ENCODE data around the gene PDE6C.
"Not testable (repeated sequence)": the region's sequence is repeated elsewhere in the genome, so short reads cannot be mapped to it uniquely, and the experiment has no call there.

The PDE6C gene

DNA sequence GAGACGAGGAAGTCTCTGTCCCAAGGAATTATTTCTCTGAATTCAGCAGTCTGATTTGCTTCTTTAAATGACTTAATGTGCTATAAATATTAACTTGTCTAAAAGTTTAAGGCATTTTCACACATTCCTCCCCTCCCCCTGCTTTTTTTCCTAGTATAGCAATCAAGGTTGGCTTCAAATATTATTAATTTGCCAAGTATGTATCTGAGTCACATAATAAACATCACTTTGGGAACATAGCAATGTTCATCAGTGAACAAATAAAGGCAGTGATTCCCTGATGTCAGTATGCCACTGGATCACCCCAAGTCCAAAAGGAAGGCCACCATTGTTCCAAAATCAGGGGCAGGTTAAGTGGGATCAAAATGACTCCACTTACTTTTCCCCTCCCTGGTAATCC is 40.5 kb downstream of the PDE6C start:
- no peak for DNase-seq

DNA sequence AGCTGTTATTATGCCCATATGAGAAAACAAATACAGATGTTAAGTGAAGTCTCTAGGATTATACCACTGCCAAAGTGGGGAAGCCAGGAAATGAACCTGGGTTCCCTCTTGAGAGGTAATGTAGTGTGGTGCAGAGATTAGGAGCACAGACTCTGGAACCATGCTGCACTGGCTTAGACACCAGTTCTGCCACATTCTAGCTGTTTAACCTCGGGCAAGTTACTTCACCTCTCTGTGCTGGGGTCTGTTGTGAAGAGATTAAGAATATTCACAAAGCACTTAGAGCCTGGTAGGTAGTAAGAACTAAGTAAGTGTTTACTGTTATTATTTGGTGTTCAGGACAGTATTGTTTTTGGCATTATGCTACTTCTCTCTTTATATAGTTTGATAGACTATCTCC is 41.9 kb downstream of the PDE6C start:
- no peak for DNase-seq

DNA sequence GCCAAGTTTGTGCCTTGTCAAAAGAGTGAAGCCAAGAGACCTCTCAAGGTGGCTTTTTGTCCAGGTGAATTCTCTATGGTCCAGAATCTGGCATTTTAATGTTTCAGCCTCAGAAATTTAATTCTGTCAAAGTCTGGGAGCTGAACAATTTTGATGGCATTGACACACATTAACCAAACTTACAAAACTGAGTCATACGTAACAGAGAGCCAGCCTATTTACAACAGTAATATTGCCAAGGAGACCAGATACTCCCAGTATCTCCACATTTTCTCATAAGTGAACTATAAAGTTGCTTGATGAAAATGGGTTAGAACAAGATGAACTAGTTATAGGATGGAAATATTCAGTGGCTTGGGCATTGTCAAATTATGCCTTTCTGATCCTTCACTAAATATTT is 43.8 kb downstream of the PDE6C start:
- no peak for DNase-seq

DNA sequence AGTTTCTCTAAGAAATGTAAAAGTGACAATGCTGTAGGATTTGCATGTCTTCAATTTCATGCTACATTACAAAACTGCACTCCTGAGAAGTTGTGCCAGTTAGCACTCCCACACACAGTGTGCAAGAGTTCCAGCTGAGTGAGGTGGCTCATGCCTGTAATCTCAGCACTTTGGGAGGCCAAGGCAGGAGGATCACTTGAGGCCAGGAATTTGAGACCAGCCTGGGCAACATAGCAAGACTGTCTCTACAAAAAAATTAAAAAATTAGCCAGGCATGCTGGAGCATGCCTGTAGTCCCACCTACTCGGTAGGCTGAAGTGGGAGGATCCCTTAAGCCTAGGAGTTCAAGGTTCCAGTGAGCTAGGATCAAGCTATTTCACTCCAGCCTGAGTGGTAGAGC is 45.4 kb downstream of the PDE6C start:
- no peak for DNase-seq

DNA sequence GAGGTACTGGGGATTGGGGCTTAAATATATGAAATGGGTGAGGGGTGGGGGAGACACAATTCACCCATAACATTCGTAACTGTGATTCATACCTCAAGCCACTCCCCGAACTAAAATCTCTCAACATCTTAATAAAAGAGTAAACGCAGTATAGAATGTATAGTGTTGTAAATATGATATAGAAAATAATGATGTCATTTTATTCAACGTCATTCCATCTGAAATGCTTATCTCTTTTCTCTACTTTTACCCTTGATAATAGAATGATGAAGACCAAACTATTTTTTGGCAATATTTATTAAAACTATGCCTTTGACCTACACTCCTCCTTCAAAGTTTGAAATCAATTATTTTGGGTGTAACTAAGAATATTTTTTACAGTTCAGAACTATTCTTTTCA is 53.7 kb downstream of the PDE6C start:
- no peak for DNase-seq

DNA sequence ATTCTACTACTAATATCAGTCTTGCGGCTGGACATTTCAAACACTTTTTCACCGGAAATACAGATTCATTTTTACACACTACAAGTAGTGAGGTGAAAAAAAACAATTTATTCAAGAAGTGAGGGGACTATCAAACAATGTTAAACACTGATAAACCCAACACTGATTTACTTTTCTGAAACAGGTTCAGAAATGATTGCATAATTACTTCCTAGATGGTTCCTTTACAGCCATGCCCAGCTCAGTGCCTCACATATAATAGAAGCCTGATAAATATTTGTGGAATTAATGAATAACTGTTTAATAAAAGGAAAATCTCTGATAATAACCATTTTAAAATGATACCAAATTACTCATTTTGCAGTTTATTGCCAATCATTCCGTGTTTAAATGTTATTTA is 55.5 kb downstream of the PDE6C start:
- no peak for DNase-seq

DNA sequence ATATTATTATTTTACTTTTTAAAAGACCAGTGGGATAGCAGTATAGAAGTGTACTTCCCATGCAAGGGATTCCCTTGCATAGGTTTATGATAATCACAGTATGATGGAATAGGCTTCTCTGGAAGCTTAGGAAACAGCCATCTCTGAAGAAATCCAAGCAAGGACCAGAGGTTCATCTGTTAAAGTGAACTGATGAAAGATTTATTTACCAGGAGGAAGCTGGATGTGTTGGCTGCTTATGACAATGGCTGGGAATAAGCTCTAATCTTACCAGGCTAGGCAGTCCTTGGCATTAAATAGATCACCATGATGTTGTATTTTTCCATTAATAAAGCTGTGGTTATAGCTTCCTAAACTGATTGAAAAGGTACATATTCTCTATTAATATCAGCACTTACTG is 58.0 kb downstream of the PDE6C start:
- no peak for DNase-seq

DNA sequence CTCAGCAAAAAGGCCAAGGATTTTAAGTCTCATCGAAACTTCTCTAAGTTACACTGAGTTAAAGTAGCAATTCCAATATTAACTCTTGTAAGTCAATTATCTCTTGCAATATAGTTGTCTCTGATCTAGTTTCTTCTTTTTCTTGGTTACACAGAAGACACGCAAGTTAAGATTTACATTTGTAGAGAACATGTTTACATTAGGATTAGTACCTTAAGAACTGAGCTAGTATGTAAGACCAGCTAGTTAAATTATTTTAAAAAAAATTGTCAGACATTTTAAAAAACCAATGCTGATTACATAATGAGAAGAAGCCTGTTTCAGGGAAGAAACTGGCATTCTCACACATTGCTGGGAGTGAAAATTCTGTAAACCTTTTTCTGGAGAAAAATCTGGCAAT is 58.7 kb downstream of the PDE6C start:
- no peak for DNase-seq

DNA sequence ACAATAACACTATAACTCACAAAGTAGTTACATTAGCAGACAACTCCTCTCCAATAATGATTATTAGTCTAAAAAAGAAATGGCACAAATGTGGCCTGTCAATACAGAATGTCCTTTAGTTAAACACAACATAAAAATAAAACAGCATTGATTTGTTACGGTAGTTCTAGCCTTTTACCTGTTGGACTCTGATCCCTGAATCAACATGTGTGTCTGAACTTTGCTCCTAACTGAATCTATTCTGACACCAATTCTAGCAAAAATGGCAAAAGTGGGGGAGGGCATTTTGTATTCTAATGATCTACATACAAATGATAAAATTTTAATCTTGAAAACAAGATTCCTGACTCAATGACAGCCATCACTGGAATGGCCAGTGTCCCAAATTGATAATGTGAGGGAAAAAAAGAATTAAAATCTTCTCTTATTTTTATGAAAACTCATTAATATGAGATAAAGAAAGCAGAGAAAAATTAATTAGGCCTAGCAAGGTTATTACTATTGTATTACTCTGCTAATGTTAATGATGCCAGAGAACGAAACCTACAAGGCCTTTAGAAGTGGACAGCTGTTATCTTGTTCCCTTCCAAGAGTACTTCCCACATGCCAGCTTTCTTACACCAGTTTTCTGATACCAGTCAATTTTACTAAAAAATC is 59.8 kb downstream of the PDE6C start:
- no peak for DNase-seq

DNA sequence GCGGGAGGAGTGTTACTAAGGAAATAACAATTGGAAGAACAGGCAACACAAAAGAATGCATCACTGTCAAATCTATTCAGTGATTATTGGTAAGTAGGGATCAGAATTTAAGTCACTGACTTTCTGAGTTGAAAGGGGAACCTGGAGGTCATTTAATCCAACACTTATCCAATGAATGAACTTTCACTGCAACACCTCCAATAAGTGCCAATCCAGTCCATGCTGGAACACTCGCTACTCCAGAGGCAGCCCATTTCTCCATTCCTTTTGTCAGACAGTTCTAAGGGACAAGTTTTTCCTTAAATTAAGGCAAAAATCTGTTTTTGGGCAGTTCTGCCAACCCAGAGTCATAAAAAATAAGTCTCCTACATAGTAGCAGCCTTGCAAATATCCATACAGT is 60.6 kb downstream of the PDE6C start:
- DNase-seq, result no peak

DNA sequence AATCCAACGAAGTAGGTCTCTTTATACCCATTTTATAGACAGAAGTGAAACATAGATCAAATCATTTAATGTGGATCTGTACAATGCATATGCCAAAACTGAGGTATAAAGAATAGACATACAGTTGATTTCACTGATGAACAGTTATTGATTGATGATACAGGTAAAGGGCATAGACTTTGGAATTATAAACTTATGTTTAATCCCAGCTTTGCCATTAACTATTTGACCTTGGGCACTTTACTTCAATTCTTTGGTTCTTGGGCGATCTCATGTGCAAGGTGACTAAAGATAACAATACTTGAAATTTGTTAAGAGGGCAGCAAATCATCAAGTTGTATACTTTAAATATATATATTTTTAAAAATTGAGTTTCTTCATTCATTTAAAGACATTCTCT is 61.5 kb downstream of the PDE6C start:
- no peak for DNase-seq

DNA sequence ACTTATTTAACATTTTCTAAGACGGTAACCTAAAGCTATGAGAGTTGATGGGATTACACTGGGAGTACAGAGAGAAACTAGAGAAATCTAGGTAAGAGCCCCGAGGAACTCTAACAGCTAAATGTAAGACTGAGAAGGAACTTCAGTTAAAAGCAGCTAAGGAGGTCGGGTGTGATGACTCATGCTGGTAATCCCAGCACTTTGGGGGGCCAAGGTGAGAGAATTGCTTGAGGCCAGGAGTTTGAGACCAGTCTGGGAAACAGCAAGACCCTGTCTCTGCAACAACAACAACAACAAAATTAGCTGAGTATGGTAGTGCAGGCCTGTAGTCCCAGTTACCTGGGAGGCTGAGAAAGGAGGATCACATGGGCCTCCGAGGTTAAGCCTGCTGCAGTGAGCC is 66.0 kb downstream of the PDE6C start:
- peak; percentile 85 for DNase-seq

DNA sequence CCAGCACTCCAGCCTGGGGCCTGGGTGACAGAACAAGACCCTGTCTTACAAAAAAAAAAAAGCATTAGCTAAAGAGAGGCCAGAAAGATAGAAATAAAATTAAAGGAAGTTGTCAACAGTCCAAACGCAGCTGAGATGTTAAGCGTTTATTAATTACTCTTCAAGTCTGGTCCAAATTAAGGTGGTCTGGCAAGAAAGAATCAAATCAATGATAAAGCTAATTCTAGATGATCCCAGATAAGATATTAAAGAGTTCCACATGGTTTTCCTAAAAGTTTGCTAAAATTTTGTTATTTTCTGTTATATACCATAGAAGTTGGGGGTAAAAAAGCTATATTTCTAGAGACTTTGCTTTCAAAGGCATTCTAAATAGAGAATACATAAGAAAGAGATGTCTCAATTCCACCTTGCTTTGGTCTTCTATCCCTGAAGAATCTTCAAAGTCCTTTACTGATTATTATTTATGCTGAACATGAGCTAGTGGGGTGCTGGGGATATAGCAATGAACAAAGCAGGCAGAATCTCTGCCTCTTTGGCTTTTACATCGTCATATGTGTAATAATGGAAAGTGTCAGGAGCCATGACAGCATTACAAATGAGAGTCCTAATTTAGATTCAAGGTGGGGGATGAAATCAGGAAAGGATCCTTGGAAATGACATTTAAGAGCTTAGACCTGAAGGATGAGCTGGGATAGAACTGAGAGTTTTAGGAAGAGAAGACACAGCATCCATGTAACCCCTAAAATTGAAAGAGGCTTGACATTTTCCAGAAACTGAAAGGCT is 66.7 kb downstream of the PDE6C start:
- DNase-seq, result no peak

DNA sequence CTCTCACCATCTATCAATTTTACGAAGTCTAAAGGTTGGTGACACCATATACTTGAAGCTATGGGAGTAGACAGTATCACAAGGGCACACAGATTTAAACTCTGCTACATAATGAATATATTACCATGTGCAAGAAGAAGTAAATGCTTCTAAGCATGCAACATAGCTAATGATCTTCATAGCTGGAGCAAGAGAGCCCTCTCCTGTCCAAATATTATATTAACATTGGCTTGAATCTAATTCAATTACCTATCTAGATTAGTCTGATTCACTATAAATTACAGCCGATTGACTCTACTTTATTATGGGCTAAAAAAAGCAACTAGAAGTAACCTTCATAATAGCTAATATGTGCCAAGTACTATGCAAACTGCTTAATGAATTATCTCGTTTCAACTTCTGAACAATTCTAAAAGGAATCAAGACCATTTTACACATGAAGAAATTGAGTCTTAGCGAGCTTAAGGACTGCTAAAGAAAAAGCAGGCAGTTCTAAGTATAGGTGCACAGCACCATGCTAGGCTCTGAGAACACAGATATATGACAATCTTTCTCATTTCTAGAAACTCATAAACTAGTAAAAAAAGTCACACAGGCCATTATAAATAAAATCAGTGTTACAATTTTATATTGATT is 68.2 kb downstream of the PDE6C start:
- DNase-seq, result no peak

DNA sequence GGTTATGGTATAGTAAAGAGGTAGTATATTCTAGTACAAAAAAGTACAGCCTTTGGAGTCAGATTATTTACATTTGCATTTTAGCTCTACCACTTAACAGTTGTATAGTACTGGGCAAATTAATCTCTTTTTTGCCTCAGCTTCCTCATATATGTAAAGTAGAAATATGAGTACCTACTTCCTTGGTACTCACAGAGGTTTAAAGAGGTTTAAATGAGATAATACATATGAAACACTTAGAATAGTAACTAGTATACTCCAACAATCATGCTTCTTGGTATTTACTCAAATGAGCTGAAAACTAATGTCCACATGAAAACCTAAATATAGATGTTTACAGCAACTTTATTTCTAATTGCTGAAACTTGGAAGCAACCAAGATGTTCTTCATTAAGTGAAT is 75.4 kb downstream of the PDE6C start:
- DNase-seq, result no peak

DNA sequence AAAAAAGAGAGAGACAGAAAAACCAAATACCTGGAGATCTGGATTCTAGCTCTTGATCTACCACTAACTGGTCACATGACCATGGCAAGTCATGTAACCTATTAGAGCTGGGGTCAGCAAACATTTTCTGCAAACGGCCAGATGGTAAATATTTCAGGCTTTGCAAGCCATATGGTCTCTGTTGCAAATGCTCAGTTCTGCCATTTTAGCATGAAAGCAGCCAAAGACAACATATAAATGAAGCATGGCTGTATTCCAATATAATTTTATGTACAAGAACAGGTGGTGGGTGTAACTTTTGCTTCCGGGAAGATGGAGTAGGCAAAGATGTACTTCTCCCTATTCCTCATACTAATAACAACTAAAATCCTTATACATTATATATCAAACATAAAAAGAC is 83.4 kb downstream of the PDE6C start:
- no peak for DNase-seq

DNA sequence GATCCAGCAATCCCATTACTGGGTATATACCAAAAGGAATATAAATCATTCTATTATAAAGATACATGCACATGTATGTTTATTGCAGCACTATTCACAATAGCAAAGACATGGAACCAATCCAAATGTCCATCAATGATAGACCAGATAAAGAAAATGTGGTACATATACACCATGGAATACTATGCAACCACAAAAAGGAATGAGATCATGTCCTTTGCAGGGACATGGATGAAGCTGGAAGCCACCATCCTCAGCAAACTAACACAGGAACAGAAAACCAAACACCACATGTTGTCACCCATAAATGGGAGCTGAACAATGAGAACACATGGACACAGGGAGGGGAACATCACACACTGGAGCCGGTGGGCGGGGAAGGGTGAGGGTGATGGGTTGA is 84.2 kb downstream of the PDE6C start:
- DNase-seq, result not testable (repeated sequence)

DNA sequence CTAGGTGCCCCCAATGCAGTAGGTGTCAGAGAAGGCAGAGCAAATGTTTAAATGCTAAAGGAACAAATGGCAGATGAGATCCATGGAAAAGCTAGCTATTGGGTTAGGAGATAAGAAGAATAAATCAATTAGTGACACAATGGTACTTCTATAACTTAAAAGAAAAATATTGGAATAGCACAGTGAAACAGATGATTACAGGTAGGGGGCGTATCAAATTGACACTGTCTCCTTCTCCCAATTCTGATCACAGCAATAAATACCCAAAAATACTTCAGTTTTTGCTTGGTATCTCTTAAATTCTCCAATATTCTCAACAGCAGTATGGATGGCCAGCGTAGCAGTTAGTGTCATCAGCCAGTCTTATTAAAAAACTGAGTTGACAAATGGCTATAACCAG is 84.9 kb downstream of the PDE6C start:
- no peak for DNase-seq

DNA sequence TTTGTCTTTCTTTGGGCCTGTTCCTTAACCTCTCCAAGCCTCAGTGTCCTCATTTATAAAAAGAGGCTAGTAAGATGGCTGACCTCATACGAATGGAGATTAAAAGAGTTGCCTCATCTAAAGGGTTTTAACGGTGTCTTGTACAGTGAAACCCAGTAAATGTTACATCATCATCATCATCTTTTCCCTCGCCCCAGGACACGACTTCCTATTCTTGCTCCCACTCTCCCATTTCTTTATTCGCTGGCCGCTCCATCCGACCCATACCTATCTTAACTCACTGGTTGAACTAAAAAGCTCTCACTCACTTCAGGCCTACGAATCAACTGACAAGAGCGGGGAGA is 89.5 kb downstream of the PDE6C start:
- no peak for DNase-seq

DNA sequence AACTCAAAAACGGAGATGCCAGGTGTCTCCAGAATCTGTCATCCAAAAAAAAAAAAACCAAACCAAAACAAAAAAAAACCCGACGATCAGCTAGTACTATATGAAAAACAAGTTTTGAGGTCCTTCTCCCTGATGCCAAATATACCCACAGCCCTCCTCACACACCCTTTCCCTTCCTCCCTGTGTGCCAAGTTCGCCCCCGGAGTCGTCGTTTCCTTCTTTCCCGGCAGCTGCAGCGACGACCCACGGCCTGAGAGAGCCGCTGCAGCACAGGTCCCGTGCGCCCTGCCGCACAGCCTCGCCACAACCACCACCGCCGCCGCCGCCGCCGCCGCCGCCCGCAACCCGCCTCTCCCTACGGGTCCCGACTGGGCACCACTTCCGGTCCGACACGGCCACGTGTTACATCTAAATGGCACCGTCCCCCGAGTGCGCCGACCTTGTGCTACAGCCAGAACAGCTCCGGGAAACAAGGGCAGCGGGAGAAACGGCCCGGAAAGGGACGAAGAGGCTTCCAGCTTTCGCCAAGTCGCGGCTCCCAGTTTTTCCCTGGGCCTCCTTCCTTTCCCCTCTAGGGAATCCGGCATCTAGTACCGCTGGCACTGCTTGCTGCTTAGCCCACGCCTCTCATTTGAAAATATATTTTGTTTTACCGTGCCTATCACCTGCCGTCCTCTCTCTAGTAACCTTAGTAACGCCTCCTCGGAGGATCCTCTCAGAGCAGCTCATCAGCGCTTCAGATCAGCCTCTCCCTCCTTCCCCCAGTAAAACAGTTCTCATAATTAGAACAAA is 90.1 kb downstream of the PDE6C start, which contains the start of gene FRA10AC1:
FRA10AC1 (minus strand) TSS at position 383 of the 792 bp plus-strand sequence. CDS start 2,486 bp downstream, outside the sequence.
- peak; percentile 98 for DNase-seq

DNA sequence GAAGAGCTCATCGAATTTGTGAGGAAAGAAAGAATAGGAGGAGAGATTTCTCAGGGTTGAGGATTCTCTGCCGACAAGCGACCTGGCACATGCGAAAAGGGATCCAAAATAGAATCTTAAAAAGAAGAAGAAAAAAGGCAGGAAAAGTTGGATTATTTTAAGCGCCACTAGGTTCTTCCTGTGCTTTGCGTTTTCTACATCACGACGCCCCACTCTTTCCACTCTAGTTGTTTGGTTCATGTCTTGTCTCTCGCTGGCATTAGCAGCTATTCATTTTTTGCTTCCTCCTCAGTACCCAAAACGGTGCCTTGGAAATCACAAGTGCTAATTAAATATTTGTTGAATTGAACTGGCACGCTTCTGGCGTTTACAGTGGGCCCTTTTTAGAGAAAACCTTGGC is 90.7 kb downstream of the PDE6C start:
- no peak for DNase-seq

DNA sequence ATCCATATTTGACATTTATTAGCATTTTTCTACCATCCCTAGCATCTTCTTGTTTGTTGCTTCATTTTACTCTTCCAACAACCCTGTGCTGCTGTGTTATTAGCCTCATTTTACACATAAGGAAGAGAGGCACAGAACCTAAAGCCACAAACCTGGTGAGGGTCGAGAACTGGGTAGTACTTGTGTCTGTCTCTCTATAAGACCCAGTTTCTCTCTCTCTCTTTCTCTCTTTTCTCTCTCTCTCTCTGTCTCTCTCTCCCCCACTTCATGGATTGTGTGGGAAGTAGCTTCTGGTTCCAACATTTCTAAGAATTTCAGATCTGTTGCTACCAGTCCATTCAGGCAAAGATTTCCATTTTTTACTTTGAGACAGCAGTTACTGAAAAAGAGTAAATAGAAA is 91.5 kb downstream of the PDE6C start:
- no peak for DNase-seq

DNA sequence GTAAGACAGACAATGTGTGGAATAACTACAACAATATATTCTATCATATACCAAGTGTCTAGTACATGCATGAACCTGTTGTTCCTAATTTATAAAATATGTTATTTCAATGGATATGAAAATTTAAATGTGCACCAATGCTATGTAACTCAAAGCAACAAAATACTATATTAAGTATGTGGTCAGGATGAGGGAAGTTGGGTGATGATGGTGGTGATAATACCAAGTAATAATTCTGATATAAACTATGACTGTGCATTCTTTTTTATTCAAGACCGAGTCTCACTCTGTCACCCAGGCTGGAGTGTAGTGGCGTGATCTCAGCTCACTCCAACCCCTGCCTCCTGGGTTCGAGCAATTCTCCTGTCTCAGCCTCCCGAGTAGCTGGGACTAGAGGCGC is 92.1 kb downstream of the PDE6C start:
- DNase-seq, result no peak

DNA sequence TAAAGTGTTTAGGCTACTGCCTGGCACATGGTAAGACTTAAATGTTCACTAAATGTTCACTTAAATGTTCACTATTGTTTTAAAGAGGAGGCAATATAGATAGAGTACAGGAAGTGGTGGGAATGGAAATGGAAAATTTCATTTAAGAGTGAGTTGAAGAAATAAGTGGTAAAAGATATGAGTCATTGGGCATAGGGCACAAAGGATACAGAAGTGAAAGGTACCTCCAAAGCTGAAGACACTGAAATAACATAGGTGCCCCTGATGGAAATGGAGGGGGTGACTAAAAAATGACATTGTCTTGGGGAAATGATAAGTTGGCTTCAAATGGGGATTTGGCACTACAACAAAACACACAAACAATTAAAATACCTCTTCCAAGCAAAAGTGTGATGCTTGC is 95.3 kb downstream of the PDE6C start:
- no peak for DNase-seq

All from islet precursor cell (in vitro differentiated cells).